ENCODE measurements around the gene TBC1D19.

GRCh38 chr4:26796081-26796480, 212.2 kb downstream of the TBC1D19 start:
- TF ChIP-seq, protein P1, sequence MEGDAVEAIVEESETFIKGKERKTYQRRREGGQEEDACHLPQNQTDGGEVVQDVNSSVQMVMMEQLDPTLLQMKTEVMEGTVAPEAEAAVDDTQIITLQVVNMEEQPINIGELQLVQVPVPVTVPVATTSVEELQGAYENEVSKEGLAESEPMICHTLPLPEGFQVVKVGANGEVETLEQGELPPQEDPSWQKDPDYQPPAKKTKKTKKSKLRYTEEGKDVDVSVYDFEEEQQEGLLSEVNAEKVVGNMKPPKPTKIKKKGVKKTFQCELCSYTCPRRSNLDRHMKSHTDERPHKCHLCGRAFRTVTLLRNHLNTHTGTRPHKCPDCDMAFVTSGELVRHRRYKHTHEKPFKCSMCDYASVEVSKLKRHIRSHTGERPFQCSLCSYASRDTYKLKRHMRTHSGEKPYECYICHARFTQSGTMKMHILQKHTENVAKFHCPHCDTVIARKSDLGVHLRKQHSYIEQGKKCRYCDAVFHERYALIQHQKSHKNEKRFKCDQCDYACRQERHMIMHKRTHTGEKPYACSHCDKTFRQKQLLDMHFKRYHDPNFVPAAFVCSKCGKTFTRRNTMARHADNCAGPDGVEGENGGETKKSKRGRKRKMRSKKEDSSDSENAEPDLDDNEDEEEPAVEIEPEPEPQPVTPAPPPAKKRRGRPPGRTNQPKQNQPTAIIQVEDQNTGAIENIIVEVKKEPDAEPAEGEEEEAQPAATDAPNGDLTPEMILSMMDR (IDR thresholded peaks at IDR 0.05) = no peak
- TF ChIP-seq POLR2A (IDR thresholded peaks at IDR 0.05) = no peak
